PC-9 (cell line): ENCODE data around the gene CTDP1.

ENCODE experiments used
- CTCF ChIP-seq: fragments of 200-600 bp; sonication (generic); conservative IDR thresholded peaks from 2 replicates; pipeline ENCODE4 v1.6.1; 2017; ENCODE audit warnings: mixed run types, antibody characterized with exemption, mild to moderate bottlenecking, moderate library complexity
- EZH2 ChIP-seq: fragments of 200-600 bp; sonication (generic); IDR thresholded peaks from 2 replicates; pipeline ENCODE4 v1.8.0; 2017; ENCODE audit warnings: antibody characterized with exemption, low read depth

GRCh38 chr18:79733135-79733701 is 53.6 kb downstream of the CTDP1 start:
- TF ChIP-seq CTCF (no peak), EZH2 (no peak)
